ENCODE results near the gene CD93. TPM values are rescaled to one million over a fixed set of nuclear protein-coding genes. Genes with fewer than 3 reads are reported as not detected.

Gene CD93
- total RNA-seq, 1 donor from 2014 or later: 0.44 TPM

DNA sequence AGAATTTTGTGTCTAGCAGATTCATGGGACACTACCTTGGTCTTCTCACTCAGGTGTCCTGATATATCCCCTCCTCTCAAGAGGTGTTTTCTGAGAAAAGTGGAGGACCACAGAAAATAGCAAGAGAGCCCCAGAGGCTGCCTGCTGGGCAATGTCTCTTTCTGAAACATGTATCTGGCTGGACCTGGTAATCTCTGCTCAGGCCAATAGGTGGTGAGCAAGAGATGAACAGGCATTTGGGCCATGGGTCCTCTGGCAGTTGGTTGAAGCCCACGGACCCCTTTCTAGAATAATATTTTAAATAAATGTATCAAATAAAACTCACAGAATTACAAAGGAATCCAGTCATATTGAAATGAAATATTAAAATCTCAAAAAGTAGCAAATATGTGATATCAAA, 27.9 kb downstream of the CD93 start:
- H3K4me3 Mint-ChIP-seq: no peak overlapping the region
- H3K27ac Mint-ChIP-seq (ENCODE audit: unreplicated experiment): no peak overlapping the region
- H3K36me3 Mint-ChIP-seq (ENCODE audit: low read depth): no peaks in the 10 kb centered on the region
- TF ChIP-seq, protein P1, sequence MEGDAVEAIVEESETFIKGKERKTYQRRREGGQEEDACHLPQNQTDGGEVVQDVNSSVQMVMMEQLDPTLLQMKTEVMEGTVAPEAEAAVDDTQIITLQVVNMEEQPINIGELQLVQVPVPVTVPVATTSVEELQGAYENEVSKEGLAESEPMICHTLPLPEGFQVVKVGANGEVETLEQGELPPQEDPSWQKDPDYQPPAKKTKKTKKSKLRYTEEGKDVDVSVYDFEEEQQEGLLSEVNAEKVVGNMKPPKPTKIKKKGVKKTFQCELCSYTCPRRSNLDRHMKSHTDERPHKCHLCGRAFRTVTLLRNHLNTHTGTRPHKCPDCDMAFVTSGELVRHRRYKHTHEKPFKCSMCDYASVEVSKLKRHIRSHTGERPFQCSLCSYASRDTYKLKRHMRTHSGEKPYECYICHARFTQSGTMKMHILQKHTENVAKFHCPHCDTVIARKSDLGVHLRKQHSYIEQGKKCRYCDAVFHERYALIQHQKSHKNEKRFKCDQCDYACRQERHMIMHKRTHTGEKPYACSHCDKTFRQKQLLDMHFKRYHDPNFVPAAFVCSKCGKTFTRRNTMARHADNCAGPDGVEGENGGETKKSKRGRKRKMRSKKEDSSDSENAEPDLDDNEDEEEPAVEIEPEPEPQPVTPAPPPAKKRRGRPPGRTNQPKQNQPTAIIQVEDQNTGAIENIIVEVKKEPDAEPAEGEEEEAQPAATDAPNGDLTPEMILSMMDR (conservative IDR thresholded peaks at IDR 0.05): no peak
- peaks cover 3% of the 10 kb centered on the region for H3K9me3 Mint-ChIP-seq
- H3K4me1 Mint-ChIP-seq: peaks cover 13% of the 10 kb centered on the region
- no peak for DNase-seq (ENCODE audit: low read depth, low spot score)
- H3K27me3 Mint-ChIP-seq (ENCODE audit: low read depth): peaks cover 35% of the 10 kb centered on the region

GRCh38 chr20:23052904-23053303, 33.2 kb downstream of the CD93 start:
- H3K9me3 Mint-ChIP-seq: peaks cover 3% of the 10 kb centered on the region
- peaks cover 86% of the 10 kb centered on the region for H3K27me3 Mint-ChIP-seq (ENCODE audit: low read depth)
- TF ChIP-seq, protein P1 (conservative IDR thresholded peaks at IDR 0.05): no peak
- H3K4me1 Mint-ChIP-seq: peaks cover 10% of the 10 kb centered on the region
- H3K27ac Mint-ChIP-seq (ENCODE audit: unreplicated experiment): no peak overlapping the region
- no peak for DNase-seq (ENCODE audit: low read depth, low spot score)
- peak overlapping the region; percentile 61 for H3K4me3 Mint-ChIP-seq
- H3K36me3 Mint-ChIP-seq (ENCODE audit: low read depth): no peaks in the 10 kb centered on the region

- Mint-ChIP-seq H3K27ac (ENCODE audit: unreplicated experiment) (peak overlapping the region; percentile 67), H3K27me3 (ENCODE audit: low read depth) (peaks cover 94% of the 10 kb centered on the region)
Measured at GRCh38 chr20:23050847-23051627, 35.1 kb downstream of the CD93 start.

DNA sequence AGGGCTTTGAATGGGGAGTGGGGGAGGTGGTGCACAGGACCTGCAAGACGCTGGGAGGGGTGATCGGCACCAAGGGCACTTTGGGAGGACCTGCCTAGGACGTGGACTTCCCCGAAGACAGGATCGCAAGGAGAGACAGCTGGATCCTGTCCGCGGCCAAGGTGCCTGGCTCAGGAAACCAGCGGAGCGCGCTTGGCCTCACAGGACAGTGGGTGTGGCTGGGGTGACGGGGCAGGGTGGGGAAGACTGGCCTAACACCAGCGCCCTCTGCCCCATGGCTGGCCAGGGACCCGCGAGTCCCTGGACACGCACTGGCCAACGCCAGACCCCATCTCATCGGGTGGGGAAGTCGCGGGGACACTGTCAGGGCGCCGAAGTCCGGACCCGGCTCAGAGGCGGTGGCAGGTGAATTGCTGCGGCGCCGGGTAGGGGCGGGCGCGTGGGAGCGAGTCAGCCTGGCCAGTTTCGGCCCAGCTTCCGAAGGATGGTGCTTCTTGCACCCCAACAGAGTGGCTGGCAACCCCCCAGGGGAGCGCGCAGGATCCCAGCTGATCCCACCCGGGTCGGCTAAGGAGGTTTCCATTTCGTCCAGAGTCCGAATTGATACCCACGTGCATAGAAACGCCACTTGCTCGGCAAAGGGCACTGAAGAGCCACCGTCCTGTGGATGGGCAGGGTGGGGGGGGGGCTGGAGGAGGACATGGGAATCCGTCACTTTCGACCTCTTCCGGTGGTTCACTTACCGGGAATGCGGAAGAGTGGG, 35.9 kb downstream of the CD93 start:
- Mint-ChIP-seq H3K4me1 (peaks cover 14% of the 10 kb centered on the region), H3K27ac (ENCODE audit: unreplicated experiment) (no peak overlapping the region), H3K9me3 (no peaks in the 10 kb centered on the region), H3K4me3 (peak overlapping the region; percentile 91), H3K27me3 (ENCODE audit: low read depth) (peaks cover 96% of the 10 kb centered on the region), H3K36me3 (ENCODE audit: low read depth) (no peaks in the 10 kb centered on the region)
- TF ChIP-seq, protein P1 (conservative IDR thresholded peaks at IDR 0.05): no peak
- DNase-seq (ENCODE audit: low read depth, low spot score): peak; percentile 8

More at GRCh38 chr20:23050847-23051627, 35.1 kb downstream of the CD93 start:
- peak overlapping the region; percentile 91 for H3K4me3 Mint-ChIP-seq
- TF ChIP-seq, protein P1 (conservative IDR thresholded peaks at IDR 0.05): peak; percentile 82
- H3K9me3 Mint-ChIP-seq: no peaks in the 10 kb centered on the region
- no peaks in the 10 kb centered on the region for H3K36me3 Mint-ChIP-seq (ENCODE audit: low read depth)
- peak; percentile 77 for DNase-seq (ENCODE audit: low read depth, low spot score)
- peaks cover 14% of the 10 kb centered on the region for H3K4me1 Mint-ChIP-seq

- Mint-ChIP-seq H3K27me3 (ENCODE audit: low read depth) (peaks cover 99% of the 10 kb centered on the region), H3K4me3 (peak within 1 kb of the TSS; percentile 91)
- no peak for DNase-seq (ENCODE audit: low read depth, low spot score)
Measured at GRCh38 chr20:23049201-23050075, 36.7 kb downstream of the CD93 start, which contains the start of gene THBD. TSS of gene THBD (minus strand) at chr20:23049672. CDS start at chr20:23049504, 168 bp downstream.

More at GRCh38 chr20:23049201-23050075, 36.7 kb downstream of the CD93 start, which contains the start of gene THBD:
- Mint-ChIP-seq H3K4me1 (peaks cover 14% of the 10 kb centered on the region), H3K27ac (ENCODE audit: unreplicated experiment) (no peak within 1 kb of the TSS), H3K36me3 (ENCODE audit: low read depth) (no peaks in the 10 kb centered on the region), H3K9me3 (no peaks in the 10 kb centered on the region)
- TF ChIP-seq, protein P1 (conservative IDR thresholded peaks at IDR 0.05): no peak
